GM12865 (cell line): ENCODE measurements around the gene FAM107B.

Source experiments
- DNase-seq: peaks from one replicate; pipeline ENCODE4 v3.0.0; 2010; ENCODE audit warnings: low read depth
- H3K4me3 ChIP-seq: 2 replicates; pipeline ENCODE4 v1.5.1; 2011; ENCODE audit warnings: mild to moderate bottlenecking, low read depth, low read length, control low read depth
- TF ChIP-seq, protein P1 (sequence below): IDR thresholded peaks from 2 replicates; pipeline ENCODE4 v1.5.1; 2011; ENCODE audit warnings: low read length, control low read depth, low read depth, inconsistent platforms; ENCODE audit not compliant: insufficient read depth; ENCODE audit errors: missing control alignments

The FAM107B gene

DNA sequence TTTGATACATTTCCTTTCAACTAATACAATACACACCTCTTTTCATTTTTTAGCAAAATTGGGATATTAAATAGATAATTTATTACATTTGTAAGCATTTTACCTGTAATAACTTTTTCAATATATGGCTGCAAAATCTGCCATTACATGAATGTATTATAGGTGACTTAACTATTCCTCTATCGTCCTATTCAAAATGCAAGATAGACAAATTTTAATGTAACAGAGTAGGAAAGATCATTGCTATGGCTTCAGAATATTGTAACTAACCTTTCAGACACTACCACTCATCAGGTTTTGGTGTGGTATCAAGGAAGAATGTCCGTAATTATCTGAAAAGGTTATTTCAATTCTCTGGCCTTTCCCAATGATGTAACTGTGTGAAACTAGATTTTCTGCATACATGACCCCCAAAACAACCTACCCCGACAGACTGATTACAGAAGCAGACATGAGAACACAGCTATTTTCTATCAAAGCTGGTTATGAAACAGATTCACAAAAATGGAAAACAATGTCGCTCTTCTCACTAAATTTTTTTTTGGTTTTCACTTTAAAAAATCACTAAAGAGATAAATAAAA lies 211.2 kb downstream of the FAM107B start:
- H3K4me3 ChIP-seq: peak overlapping the region; percentile 48
- TF ChIP-seq, protein P1, sequence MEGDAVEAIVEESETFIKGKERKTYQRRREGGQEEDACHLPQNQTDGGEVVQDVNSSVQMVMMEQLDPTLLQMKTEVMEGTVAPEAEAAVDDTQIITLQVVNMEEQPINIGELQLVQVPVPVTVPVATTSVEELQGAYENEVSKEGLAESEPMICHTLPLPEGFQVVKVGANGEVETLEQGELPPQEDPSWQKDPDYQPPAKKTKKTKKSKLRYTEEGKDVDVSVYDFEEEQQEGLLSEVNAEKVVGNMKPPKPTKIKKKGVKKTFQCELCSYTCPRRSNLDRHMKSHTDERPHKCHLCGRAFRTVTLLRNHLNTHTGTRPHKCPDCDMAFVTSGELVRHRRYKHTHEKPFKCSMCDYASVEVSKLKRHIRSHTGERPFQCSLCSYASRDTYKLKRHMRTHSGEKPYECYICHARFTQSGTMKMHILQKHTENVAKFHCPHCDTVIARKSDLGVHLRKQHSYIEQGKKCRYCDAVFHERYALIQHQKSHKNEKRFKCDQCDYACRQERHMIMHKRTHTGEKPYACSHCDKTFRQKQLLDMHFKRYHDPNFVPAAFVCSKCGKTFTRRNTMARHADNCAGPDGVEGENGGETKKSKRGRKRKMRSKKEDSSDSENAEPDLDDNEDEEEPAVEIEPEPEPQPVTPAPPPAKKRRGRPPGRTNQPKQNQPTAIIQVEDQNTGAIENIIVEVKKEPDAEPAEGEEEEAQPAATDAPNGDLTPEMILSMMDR: no peak
- peak; percentile 35 for DNase-seq

- TF ChIP-seq, protein P1: no peak
- H3K4me3 ChIP-seq: peak overlapping the region; percentile 48; the same call in 1 of the 2 replicates
- DNase-seq: no peak
Measured at GRCh38 chr10:14563076-14563336, 211.7 kb downstream of the FAM107B start.

- no peak for DNase-seq
- H3K4me3 ChIP-seq: no peak overlapping the region
- TF ChIP-seq, protein P1: no peak
Measured at GRCh38 chr10:14562218-14563075, 212.2 kb downstream of the FAM107B start.

DNA sequence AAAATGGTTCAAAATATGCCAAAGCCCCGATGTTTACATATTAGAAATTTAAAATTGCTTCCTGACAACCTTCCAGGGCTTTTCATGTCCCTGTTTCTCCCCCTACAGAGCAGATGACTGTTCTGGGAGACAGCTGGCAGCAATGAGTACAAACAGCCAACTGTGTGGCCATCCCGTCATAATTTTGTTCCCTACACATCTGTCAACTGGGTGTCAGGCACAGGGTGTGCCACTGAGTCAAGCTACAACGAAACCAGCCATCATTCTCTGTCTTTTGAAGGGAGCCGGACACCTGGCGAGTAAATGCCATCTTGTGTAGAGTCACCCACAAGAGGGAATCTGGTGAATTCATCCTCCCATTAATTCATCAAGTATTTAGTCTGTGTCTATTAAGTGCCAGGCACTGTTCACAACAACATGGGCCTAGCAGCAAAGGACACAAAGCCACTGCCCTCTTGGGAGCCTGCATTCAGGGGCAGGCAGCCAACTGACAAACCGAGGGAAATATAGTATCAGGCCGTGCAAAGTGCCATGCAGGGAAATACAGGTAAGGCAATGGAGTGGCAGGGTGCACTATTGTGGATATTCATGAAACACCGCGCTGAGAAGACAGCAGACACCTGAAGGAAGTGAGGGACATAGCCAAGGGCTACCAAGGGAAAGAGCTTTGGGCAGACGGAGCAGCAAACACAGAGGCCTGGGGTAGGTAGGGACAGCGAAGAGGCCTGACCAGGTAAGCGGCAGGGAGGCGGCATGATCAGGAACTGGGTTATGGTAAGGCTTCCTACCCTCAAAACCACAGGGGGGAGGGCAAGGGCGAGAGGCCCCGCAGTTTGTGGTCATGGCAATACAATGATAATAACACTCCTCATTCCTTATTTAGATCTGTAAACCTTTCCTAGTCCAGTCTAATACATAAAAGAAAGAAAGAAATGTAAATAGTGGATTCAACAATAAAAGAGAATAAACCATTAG lies 213.6 kb downstream of the FAM107B start:
- TF ChIP-seq, protein P1: no peak

GRCh38 chr10:14560274-14560673 lies 214.4 kb downstream of the FAM107B start:
- TF ChIP-seq, protein P1: no peak
- DNase-seq: peak; percentile 58
- H3K4me3 ChIP-seq: no peak overlapping the region

More for the DNA sequence above, 213.6 kb downstream of the FAM107B start:
- no peak for DNase-seq
- no peak overlapping the region for H3K4me3 ChIP-seq

- no peak overlapping the region for H3K4me3 ChIP-seq
- DNase-seq: no peak
- TF ChIP-seq, protein P1: no peak
Measured at GRCh38 chr10:14558025-14558424, 216.7 kb downstream of the FAM107B start.
